DOHH2 (cell line): ENCODE data around the gene SEC22A.

ENCODE experiments used
- H3F3A ChIP-seq: fragments of 200-600 bp; sonication (generic), shearing (Covaris generic); 2 replicates; pipeline ENCODE4 v1.6.0; 2016; ENCODE audit warnings: antibody characterized with exemption, mild to moderate bottlenecking; ENCODE audit not compliant: control insufficient read depth, insufficient read depth
- H3K27ac ChIP-seq: fragments of 200-600 bp; sonication (generic); 2 replicates; pipeline ENCODE4 v1.5.1; 2014; ENCODE audit warnings: low read depth, mild to moderate bottlenecking, low read length, moderate library complexity
- H3K27me3 ChIP-seq: fragments of 200-600 bp; sonication (generic); 2 replicates; pipeline ENCODE4 v1.6.1; 2014; ENCODE audit warnings: mild to moderate bottlenecking, low read length, mixed read lengths; ENCODE audit not compliant: control insufficient read depth
- H3K36me3 ChIP-seq: fragments of 200-600 bp; sonication (generic); 2 replicates; pipeline ENCODE4 v1.6.1; 2014; ENCODE audit warnings: mild to moderate bottlenecking, low read length, moderate library complexity, mixed read lengths; ENCODE audit not compliant: control insufficient read depth
- H3K4me1 ChIP-seq: fragments of 200-600 bp; sonication (generic); 2 replicates; pipeline ENCODE4 v1.6.1; 2014; ENCODE audit warnings: mild to moderate bottlenecking, low read length, mixed read lengths; ENCODE audit not compliant: control insufficient read depth
- H3K4me2 ChIP-seq: fragments of 200-600 bp; sonication (generic); 2 replicates; pipeline ENCODE4 v1.6.0; 2014; ENCODE audit warnings: mild to moderate bottlenecking, low read length, moderate library complexity
- H3K4me3 ChIP-seq: fragments of 200-600 bp; sonication (generic); 2 replicates; pipeline ENCODE4 v1.5.1; 2014; ENCODE audit warnings: mild to moderate bottlenecking, low read length, mixed read lengths
- H3K79me2 ChIP-seq: fragments of 200-600 bp; sonication (generic); 2 replicates; pipeline ENCODE4 v1.6.1; 2014; ENCODE audit warnings: mild to moderate bottlenecking, low read length, mixed read lengths; ENCODE audit not compliant: control insufficient read depth
- H3K9me2 ChIP-seq: fragments of 200-600 bp; sonication (generic); replicated peaks from 2 replicates; pipeline ENCODE4 v1.6.1; 2014; ENCODE audit warnings: mild to moderate bottlenecking, low read length, mixed read lengths; ENCODE audit not compliant: control insufficient read depth
- H3K9me3 ChIP-seq: fragments of 200-600 bp; sonication (generic); 2 replicates; pipeline ENCODE4 v1.6.1; 2014; ENCODE audit warnings: antibody characterized with exemption, low read length, mixed read lengths; ENCODE audit not compliant: control insufficient read depth, insufficient read depth
- H4K20me1 ChIP-seq: fragments of 200-600 bp; sonication (generic); 2 replicates; pipeline ENCODE4 v1.6.0; 2014; ENCODE audit warnings: low read depth, mild to moderate bottlenecking, antibody characterized with exemption, low read length, moderate library complexity; ENCODE audit not compliant: control insufficient read depth, insufficient read depth
- EZH2phosphoT487 ChIP-seq: fragments of 200-600 bp; sonication (generic); IDR thresholded peaks from 2 replicates; pipeline ENCODE4 v1.6.1; 2017; ENCODE audit warnings: borderline replicate concordance, mild to moderate bottlenecking, antibody characterized with exemption, low read length, moderate library complexity, mixed read lengths
- TF ChIP-seq, protein P1 (sequence below): fragments of 200-600 bp; sonication (generic); IDR thresholded peaks from one replicate; pipeline ENCODE4 v1.5.1; 2014; ENCODE audit warnings: antibody characterized with exemption, mild to moderate bottlenecking, low read depth, low read length; ENCODE audit not compliant: poor library complexity, severe bottlenecking

SEC22A gene

DNA sequence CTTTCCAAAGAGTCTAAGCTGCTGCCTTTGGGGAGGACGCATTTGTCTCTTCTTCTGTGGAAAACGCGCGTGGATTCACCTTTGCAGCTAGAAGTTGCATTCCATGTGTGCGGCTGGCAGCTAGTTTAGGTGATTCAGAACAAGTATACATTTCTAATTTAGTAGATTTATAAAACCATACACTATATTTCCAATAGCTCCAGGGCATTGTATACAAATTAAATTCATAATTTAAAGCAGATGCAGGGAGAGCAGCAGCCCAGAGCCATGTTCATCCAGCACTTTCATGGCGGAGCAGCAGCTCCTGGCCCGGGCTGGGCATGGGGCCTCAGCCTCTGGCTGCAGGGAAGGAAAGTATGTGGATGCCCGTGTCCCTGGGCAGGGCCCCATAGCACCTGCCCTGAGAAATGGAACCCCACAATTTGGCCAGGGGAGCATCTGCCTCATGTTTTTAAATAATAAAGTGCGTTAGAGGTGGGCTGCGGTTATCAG, 42.8 kb upstream of the SEC22A start:
- no peaks in the 10 kb centered on the region for H3K79me2 ChIP-seq
- no peaks in the 10 kb centered on the region for H3F3A ChIP-seq
- H4K20me1 ChIP-seq = no peaks in the 10 kb centered on the region
- no peak overlapping the region for H3K4me2 ChIP-seq
- no peaks in the 10 kb centered on the region for H3K9me2 ChIP-seq
- H3K4me1 ChIP-seq = no peaks in the 10 kb centered on the region
- H3K4me3 ChIP-seq = no peak overlapping the region
- H3K36me3 ChIP-seq = no peaks in the 10 kb centered on the region
- no peak overlapping the region for H3K27ac ChIP-seq
- H3K27me3 ChIP-seq = no peaks in the 10 kb centered on the region
- no peak for TF ChIP-seq EZH2phosphoT487
- TF ChIP-seq, protein P1, sequence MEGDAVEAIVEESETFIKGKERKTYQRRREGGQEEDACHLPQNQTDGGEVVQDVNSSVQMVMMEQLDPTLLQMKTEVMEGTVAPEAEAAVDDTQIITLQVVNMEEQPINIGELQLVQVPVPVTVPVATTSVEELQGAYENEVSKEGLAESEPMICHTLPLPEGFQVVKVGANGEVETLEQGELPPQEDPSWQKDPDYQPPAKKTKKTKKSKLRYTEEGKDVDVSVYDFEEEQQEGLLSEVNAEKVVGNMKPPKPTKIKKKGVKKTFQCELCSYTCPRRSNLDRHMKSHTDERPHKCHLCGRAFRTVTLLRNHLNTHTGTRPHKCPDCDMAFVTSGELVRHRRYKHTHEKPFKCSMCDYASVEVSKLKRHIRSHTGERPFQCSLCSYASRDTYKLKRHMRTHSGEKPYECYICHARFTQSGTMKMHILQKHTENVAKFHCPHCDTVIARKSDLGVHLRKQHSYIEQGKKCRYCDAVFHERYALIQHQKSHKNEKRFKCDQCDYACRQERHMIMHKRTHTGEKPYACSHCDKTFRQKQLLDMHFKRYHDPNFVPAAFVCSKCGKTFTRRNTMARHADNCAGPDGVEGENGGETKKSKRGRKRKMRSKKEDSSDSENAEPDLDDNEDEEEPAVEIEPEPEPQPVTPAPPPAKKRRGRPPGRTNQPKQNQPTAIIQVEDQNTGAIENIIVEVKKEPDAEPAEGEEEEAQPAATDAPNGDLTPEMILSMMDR = no peak
- no peaks in the 10 kb centered on the region for H3K9me3 ChIP-seq

DNA sequence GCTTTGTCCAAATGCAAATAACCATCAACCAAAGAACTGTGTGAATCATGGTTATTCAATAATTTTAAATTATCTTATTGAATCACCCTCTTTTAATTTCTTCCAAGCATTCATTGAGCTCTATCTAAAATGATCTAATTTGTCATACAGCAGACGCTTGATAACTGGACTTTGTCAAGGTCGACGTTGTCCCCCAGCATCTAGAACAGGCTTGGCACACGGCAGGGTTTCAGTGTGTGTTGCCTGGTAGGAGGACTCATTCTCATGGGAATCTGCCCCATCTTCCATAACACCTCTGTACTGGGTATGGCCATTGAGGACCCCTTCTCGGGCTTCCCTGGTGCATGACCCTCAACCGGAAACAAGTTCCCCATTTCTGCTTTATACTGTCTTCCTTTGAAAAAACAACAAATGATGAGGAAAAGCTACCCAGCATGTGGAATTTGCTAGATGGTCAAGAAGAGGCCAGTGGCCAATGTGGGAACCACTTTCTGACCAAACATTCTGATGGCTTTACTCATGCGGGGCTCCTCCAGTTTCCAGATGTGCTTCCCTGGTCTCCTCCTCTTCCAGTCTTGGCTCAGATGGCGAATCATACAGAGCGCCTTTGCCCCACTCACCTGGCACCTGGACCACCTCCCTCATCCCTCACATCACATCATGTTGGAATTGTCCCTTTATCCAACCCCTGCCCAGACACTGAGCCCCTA, 41.7 kb upstream of the SEC22A start:
- Histone ChIP-seq H3K36me3 (no peaks in the 10 kb centered on the region), H4K20me1 (no peaks in the 10 kb centered on the region), H3K4me3 (no peak overlapping the region), H3K79me2 (no peaks in the 10 kb centered on the region), H3K9me3 (no peaks in the 10 kb centered on the region), H3K4me1 (no peaks in the 10 kb centered on the region), H3K4me2 (no peak overlapping the region), H3K27me3 (no peaks in the 10 kb centered on the region), H3F3A (no peaks in the 10 kb centered on the region), H3K27ac (no peak overlapping the region), H3K9me2 (no peaks in the 10 kb centered on the region)
- TF ChIP-seq, protein P1 = no peak
- TF ChIP-seq EZH2phosphoT487 = no peak

DNA sequence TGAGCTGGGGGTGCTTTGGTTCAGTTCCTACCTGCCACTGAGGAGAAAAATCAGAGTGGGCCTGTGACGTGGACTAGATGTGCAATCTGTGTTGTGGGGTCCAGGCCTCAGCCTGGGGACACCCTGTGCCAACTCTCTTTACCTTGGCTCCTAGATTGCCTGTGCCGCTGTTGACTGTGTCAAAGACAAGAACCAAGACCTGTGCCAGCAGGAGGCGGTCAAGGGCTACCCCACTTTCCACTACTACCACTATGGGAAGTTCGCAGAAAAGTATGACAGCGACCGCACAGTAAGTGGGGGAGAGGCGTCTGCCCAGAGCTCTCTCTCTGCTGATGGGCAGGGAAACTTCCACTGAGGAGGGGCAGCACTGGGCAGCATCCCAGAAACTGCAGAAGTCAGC, 40.6 kb upstream of the SEC22A start:
- H3K9me2 ChIP-seq = no peaks in the 10 kb centered on the region
- H3K27me3 ChIP-seq = no peaks in the 10 kb centered on the region

More for the DNA sequence above, 40.6 kb upstream of the SEC22A start:
- no peaks in the 10 kb centered on the region for H3K36me3 ChIP-seq
- no peak overlapping the region for H3K4me2 ChIP-seq
- no peak for TF ChIP-seq EZH2phosphoT487
- TF ChIP-seq, protein P1 = no peak
- no peaks in the 10 kb centered on the region for H4K20me1 ChIP-seq
- no peaks in the 10 kb centered on the region for H3F3A ChIP-seq
- no peaks in the 10 kb centered on the region for H3K79me2 ChIP-seq
- no peak overlapping the region for H3K27ac ChIP-seq
- no peaks in the 10 kb centered on the region for H3K4me1 ChIP-seq
- H3K9me3 ChIP-seq = no peaks in the 10 kb centered on the region
- no peak overlapping the region for H3K4me3 ChIP-seq
